Brain microvascular endothelial cell (primary cell): ENCODE measurements around the gene SHISA6.

Source experiments
- DNase-seq: peaks from one replicate; pipeline ENCODE4 v3.0.0-alpha.2; 2020
- H3K27ac ChIP-seq: fragments of 250-450 bp; sonication (Bioruptor Pico); 2 replicates; pipeline ENCODE4 v1.5.1; 2020; ENCODE audit warnings: mild to moderate bottlenecking, moderate library complexity
- H3K27me3 ChIP-seq: fragments of 250-450 bp; sonication (Bioruptor Pico); replicated peaks from 2 replicates; pipeline ENCODE4 v1.5.1; 2020; ENCODE audit warnings: mild to moderate bottlenecking
- H3K36me3 ChIP-seq: fragments of 250-450 bp; sonication (Bioruptor Pico); replicated peaks from 2 replicates; pipeline ENCODE4 v1.5.1; 2020; ENCODE audit warnings: mild to moderate bottlenecking
- H3K4me3 ChIP-seq: 2 replicates; pipeline ENCODE4 v1.5.1; 2011; ENCODE audit warnings: low read depth, mild to moderate bottlenecking, control low read depth, low read length, moderate library complexity
- CTCF ChIP-seq: IDR thresholded peaks from 2 replicates; pipeline ENCODE4 v1.5.1; 2011; ENCODE audit warnings: low read depth, mild to moderate bottlenecking, moderate library complexity, low read length, control low read depth, inconsistent platforms; ENCODE audit errors: missing control alignments
- in situ Hi-C: cut with HindIII; loops from 2 replicates; pipeline ENCODE4 v1.10.0; 2017; ENCODE audit warnings: low sequenced_read_pairs, low pct_ligation_motif_present

SHISA6 gene

DNA sequence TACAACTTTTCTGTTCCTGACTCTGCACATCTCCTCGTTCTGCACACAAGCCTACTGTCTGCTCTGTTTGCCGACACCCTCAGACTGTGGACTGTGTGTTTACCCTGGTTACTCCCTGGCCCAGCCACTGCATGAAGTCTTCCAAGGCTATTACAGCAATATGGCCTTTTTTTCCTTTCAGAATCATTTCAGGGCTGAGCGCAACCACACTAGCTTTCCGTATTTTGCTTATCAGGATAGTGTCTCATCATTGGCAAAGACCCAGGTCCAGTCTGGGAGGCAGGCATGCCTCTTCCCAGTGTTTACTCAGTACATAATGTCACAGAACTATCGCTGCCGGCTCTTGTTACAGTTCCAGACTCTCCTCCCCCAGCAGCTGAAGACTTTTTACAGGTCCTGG lies 367.4 kb downstream of the SHISA6 start:
- peak; percentile 6 for DNase-seq
- TF ChIP-seq CTCF: no peak
- no peak overlapping the region for H3K27ac ChIP-seq
- H3K4me3 ChIP-seq: no peak overlapping the region
- no peaks in the 10 kb centered on the region for H3K27me3 ChIP-seq
- H3K36me3 ChIP-seq: no peaks in the 10 kb centered on the region
- in situ Hi-C loops: no loop called here

DNA sequence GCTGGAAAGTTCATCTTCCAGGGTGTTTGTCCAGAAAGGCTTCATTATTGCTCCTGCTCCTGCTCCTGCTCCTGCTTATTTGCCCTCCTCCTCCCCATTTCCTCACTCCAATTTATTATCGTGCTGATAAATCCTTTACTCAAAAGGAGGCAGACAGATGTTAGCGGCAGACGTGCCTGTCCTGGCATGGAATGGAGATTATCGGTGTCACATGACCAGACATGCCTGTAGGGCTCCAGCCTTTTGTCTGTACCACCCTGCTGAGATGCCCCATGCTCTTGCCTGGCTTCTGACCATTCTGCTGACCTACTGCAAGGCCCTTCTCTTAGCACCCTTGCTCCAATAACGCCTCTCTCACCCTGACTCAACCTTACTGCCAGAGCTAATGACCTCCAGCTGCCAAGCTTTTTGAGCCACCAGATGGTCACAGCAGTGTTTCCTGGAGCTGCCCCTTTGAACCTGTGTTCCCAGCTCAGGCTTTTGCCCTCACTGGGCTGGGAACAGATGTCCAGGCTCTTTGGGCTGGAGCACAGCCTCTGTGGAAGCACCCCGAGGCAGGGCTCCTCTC lies 370.1 kb downstream of the SHISA6 start:
- Histone ChIP-seq H3K27ac (no peak overlapping the region), H3K36me3 (no peaks in the 10 kb centered on the region), H3K27me3 (no peaks in the 10 kb centered on the region), H3K4me3 (no peak overlapping the region)
- no peak for DNase-seq
- in situ Hi-C loops: no loop called here
- TF ChIP-seq CTCF: no peak

DNA sequence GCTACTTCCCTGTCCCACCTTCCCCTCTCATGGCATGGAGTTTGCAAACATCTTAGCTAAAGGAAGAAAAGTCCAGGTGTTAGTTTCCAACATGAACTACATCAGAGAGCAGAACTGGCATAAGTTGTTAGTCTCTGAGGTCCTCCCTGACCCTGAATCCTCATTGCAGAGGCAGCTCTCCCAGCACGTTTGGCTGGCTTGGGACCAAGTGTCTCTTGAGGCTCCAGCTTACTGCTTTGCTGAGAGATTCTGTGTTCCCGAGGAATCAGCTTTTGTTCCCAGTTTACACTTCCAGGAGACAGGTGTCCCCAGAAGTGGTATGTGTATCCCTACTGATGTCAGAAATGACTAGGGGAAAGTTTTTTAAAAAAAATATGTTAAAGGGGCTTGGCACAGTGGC lies 371.9 kb downstream of the SHISA6 start:
- Histone ChIP-seq H3K4me3 (no peak overlapping the region), H3K27me3 (no peaks in the 10 kb centered on the region), H3K27ac (no peak overlapping the region), H3K36me3 (no peaks in the 10 kb centered on the region)
- in situ Hi-C loops: no loop called here
- no peak for DNase-seq
- TF ChIP-seq CTCF: no peak
